Central memory CD8-positive, alpha-beta T cell (primary cell): ENCODE results near the gene PLEKHG5.

ENCODE experiments used
- ATAC-seq: fragments of 150-1000 bp; cut with Tn5 transposase; replicated peaks from 2 replicates; pipeline ENCODE4 v1.10.0; 2022; ENCODE audit warnings: mild to moderate bottlenecking, moderate FRiP score, moderate number of reproducible peaks; ENCODE audit not compliant: poor library complexity, severe bottlenecking; ENCODE audit errors: extremely low read depth
- DNase-seq, 2 donors: peaks; one replicate each; pipeline ENCODE4 v3.0.0; 2021; ENCODE audit warnings: low spot score in 2 of 2
- H3K27ac Mint-ChIP-seq: one replicate; pipeline ENCODE4 v1.8.0; 2022; ENCODE audit warnings: low read depth, mild to moderate bottlenecking, moderate library complexity, mixed read lengths
- H3K27me3 Mint-ChIP-seq: one replicate; pipeline ENCODE4 v1.8.0; 2022; ENCODE audit warnings: mixed read lengths
- H3K36me3 Mint-ChIP-seq: one replicate; pipeline ENCODE4 v1.8.0; 2022; ENCODE audit warnings: mild to moderate bottlenecking, moderate library complexity, mixed read lengths; ENCODE audit not compliant: insufficient read depth
- H3K4me1 Mint-ChIP-seq: one replicate; pipeline ENCODE4 v1.8.0; 2022; ENCODE audit warnings: mixed read lengths
- H3K4me3 Mint-ChIP-seq: one replicate; pipeline ENCODE4 v1.8.0; 2022; ENCODE audit warnings: mild to moderate bottlenecking, moderate library complexity, mixed read lengths
- H3K9me3 Mint-ChIP-seq: one replicate; pipeline ENCODE4 v1.8.0; 2022; ENCODE audit warnings: mixed read lengths

PLEKHG5 gene

DNA sequence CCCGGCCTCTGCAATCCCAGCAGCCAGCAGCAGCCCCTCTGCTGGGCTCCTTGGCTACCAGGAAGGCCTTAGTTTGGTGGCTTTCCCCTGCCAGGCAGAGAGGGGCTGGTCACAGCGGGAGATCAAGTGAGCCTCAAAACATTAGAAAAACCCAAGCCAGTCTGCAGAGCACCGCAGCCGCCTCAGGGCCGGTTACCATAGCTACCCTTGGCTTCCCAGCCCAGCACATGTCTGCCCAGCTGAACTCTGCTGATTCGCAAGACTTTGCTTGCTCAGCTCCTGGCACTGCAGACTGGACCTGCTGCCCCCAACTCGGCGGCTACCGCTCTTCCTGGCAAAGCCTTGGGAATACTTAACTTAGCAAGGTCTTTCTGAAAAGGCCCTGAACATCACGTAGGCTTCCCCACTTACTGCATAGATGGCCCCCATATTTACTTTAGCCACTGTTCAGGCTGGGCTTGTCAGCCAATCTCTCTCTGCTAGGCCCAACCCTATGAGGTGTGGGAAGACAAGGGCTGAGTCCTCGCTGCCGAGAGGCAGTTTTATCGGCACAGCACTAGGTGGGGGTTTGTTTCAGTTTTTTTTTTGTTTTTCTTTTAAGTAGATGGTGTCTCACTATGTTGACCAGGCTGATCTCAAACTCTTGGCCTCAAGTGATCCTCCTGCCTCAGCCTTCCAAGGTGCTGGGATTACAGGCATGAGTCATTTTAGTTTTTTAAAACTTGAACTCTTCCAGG is 28.6 kb upstream of the PLEKHG5 start:
- ATAC-seq, result no peak
- Mint-ChIP-seq H3K4me3 (no peak overlapping the region), H3K27ac (no peak overlapping the region), H3K27me3 (no peaks in the 10 kb centered on the region), H3K36me3 (peaks cover 9% of the 10 kb centered on the region), H3K4me1 (no peaks in the 10 kb centered on the region), H3K9me3 (no peaks in the 10 kb centered on the region)
- DNase-seq, result no peak

DNA sequence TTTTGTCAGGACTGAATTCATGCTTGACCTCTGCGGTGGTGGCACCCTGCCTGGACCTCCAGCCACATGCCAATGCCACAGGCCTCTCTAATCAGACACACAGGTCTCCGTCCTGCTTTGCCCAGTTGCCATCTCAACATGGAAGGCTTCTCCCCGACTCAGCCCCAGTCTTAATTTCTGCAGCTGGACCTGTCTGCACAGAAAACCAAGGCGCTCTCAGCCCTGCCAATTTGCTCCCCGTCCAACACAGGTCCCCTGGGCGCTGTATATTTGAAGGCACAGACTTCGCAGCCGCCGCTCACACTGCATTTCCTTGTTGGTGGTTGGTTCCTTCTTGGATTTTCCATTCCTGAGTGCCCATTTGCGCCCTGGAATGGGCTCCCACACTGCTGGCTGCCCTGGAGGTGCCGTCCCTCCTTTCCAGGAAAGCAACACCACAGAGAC is 28.0 kb upstream of the PLEKHG5 start:
- Mint-ChIP-seq H3K4me3 (no peak overlapping the region), H3K4me1 (no peaks in the 10 kb centered on the region), H3K36me3 (peaks cover 7% of the 10 kb centered on the region), H3K27ac (no peak overlapping the region), H3K9me3 (no peaks in the 10 kb centered on the region), H3K27me3 (no peaks in the 10 kb centered on the region)
- ATAC-seq (no peak), DNase-seq (no peak)

GRCh38 chr1:6517435-6517851 is 26.0 kb upstream of the PLEKHG5 start:
- Mint-ChIP-seq H3K27me3 (no peaks in the 10 kb centered on the region), H3K9me3 (no peaks in the 10 kb centered on the region), H3K4me3 (no peak overlapping the region), H3K27ac (no peak overlapping the region), H3K4me1 (no peaks in the 10 kb centered on the region), H3K36me3 (peaks cover 2% of the 10 kb centered on the region)
- no peak for ATAC-seq
- no peak for DNase-seq

DNA sequence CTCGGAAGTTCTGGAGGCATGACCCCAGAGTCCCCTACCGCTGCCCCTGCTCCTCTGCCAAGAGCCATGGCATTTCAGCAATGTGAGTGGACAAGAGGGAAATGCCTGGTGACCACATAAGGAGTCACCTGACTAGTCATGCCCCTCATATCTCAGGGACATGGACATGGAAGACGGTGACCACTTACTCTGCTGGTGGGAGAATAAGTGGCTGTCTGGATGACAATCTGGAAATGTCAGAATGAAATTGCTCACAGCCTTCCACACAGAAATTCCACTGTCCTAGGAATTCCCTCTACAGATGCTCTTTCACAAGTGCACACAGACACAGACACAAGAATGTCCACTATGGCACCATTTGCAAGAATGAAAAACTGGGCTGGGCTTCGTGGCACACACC is 24.3 kb upstream of the PLEKHG5 start:
- Mint-ChIP-seq H3K36me3 (peaks cover under 1% of the 10 kb centered on the region), H3K4me3 (no peak overlapping the region), H3K27me3 (no peaks in the 10 kb centered on the region), H3K4me1 (no peaks in the 10 kb centered on the region), H3K27ac (no peak overlapping the region), H3K9me3 (no peaks in the 10 kb centered on the region)
- ATAC-seq (no peak), DNase-seq (no peak)

DNA sequence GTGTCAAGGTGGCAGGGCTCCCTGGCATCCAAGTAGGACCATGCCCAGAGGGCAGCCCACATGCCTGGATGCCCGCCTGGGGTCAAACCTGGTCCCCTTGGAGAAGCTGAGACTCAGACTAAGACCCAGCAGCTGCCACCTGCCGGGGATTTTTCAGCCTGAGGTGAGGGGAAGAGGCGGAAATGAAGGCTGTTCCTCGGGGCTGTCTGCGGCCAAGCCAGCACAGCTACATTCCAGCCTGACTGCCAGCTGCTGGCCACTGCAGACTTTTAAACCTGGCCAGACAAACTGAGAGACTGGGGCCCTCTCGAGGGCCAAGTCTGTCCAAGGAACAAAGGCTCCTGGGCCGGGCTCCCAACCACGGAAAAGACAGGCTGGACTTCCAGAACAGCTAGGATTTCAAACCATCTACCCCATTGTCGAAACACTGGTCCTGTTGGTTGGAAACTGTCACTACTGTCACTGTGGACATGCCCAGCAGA is 21.9 kb upstream of the PLEKHG5 start:
- H3K27me3 Mint-ChIP-seq, result no peaks in the 10 kb centered on the region
- ATAC-seq (no peak), DNase-seq (no peak)
- no peak overlapping the region for H3K27ac Mint-ChIP-seq
- H3K9me3 Mint-ChIP-seq, result no peaks in the 10 kb centered on the region
- no peaks in the 10 kb centered on the region for H3K36me3 Mint-ChIP-seq
- H3K4me1 Mint-ChIP-seq, result no peaks in the 10 kb centered on the region
- H3K4me3 Mint-ChIP-seq, result no peak overlapping the region

DNA sequence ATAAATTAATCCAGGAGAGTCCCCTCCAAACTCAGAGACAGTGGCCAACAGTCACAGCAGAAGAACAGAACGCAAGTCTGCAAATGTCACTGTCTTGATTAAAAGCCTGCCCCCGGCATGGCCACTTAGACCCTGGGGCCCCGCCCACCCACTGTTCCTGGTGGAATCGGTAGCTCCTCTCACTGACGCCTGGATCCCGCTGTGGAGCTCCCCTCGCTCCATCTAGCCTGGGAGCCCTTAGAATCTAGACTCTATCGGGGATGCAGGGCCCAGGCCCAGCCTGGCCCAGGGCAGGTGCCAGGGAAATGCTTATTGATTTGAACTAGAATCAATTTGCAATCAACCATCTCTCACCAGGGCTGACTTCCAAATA is 21.4 kb upstream of the PLEKHG5 start:
- no peak overlapping the region for H3K27ac Mint-ChIP-seq
- no peaks in the 10 kb centered on the region for H3K27me3 Mint-ChIP-seq
- H3K4me3 Mint-ChIP-seq, result no peak overlapping the region
- no peaks in the 10 kb centered on the region for H3K4me1 Mint-ChIP-seq
- ATAC-seq (no peak), DNase-seq (no peak)
- no peaks in the 10 kb centered on the region for H3K36me3 Mint-ChIP-seq
- H3K9me3 Mint-ChIP-seq, result no peaks in the 10 kb centered on the region

DNA sequence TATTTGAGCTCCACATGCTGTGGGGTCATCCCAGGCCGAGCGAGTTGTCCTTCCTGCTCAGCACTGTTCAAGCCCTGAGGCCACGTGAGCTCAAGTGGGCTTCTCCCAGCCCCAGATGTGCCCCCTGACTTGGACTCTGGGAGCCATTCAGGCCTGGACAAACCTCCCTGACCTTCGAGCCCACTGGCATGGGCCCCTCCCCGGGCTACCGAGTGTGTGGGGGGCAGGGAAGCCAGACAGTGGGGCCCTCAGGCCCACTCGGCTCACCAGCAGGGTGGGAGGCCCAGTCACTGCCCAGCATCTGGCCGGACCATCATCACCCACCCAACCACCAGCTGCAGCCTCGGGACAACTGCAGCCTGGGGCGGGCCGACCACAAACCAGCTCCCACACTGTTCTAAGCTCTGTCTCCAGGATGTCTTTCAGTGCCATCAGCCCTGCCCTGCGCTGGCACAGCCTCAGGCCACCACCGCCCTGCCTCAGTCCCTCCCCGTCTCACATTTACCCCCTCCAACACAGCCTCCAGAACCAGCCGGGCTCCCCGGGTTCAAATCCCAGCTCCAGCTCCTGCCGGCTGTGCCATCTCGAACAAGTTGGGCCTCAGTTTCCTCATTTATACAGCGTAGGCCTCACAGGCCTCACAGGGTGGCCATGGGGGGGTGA is 20.9 kb upstream of the PLEKHG5 start:
- Mint-ChIP-seq H3K9me3 (no peaks in the 10 kb centered on the region), H3K4me3 (no peak overlapping the region), H3K27me3 (no peaks in the 10 kb centered on the region), H3K27ac (no peak overlapping the region), H3K36me3 (no peaks in the 10 kb centered on the region), H3K4me1 (no peaks in the 10 kb centered on the region)
- DNase-seq (no peak), ATAC-seq (no peak)

DNA sequence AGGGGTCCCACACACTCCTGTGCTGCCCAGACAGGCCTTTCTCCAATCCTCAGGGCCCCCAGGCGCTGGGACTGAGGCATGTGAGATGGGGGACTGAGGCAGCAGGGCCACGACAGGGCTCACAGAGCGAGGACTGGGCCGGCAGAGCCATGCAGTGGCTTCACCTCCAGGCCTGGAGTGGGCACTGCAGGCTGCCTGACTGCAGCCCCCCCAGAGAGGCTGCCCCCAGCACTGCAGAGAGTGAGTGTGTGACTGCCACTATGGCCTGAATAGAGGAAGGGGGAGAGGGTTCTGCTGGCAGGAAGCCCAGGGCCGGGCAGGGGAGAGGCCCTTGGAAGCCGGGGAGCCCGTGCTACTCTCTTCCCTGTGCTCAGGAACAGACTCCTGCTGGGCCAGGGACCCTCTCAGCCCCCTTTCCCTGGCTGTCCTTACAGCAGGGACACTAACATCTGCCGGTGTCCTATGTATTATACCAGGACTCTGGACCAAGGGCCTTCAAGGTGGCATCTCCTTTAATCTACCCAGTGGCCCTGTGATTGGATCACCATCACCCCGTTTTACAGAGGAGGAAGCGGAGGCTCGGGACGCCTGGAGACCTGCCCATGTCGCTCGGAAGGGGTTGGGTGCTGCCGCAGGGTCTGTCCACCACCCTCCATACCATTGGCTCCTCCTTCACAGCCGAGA is 20.2 kb upstream of the PLEKHG5 start:
- Mint-ChIP-seq H3K27ac (no peak overlapping the region), H3K4me1 (no peaks in the 10 kb centered on the region), H3K27me3 (peaks cover 5% of the 10 kb centered on the region), H3K4me3 (no peak overlapping the region), H3K36me3 (no peaks in the 10 kb centered on the region), H3K9me3 (no peaks in the 10 kb centered on the region)
- no peak for ATAC-seq
- no peak for DNase-seq

DNA sequence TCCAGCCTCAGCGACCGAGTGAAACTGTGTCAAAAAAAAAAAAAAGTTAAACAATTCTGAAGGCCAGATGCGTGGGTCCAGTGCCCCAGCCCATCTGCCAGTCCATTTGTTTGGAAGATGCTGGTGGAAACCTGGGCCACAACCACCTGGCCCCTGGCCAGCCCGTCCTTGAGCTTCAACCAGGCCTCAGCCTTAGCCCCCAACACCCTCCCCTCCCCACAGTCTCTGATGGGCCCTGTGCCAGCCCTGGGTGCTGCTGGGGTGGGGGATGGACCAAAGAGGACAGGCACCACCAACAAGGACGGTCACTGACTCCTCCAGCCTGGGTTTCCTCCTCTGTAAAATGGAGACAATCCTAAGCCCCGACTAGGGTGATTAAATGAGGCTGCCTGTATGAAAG is 19.6 kb upstream of the PLEKHG5 start:
- no peak overlapping the region for H3K4me3 Mint-ChIP-seq
- DNase-seq (no peak), ATAC-seq (no peak)
- H3K9me3 Mint-ChIP-seq, result no peaks in the 10 kb centered on the region
- H3K4me1 Mint-ChIP-seq, result no peaks in the 10 kb centered on the region
- H3K27ac Mint-ChIP-seq, result no peak overlapping the region
- no peaks in the 10 kb centered on the region for H3K36me3 Mint-ChIP-seq
- H3K27me3 Mint-ChIP-seq, result peaks cover 9% of the 10 kb centered on the region

DNA sequence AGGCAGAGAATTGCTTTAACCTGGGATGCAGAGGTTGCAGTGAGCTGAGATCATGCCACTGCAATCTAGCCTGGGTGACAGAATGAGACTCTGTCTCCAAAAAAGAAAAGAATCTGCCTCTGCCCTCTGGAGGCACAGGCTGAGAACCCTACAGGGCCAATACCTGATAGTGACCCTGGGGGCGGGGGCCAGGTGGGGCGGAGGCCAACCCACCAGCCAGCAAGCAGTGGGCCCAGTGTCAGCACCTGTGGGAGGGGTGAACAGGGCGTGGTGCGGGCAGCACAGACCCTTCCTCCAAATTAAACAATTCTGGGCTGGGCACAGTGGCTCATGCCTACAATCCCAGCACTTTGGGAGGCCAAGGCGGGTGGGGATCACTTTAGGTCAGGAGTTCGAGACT is 19.0 kb upstream of the PLEKHG5 start:
- Mint-ChIP-seq H3K27me3 (peaks cover 12% of the 10 kb centered on the region), H3K36me3 (no peaks in the 10 kb centered on the region), H3K4me3 (no peak overlapping the region), H3K9me3 (no peaks in the 10 kb centered on the region), H3K27ac (no peak overlapping the region), H3K4me1 (no peaks in the 10 kb centered on the region)
- ATAC-seq (no peak), DNase-seq (no peak)

- H3K27ac Mint-ChIP-seq, result no peak overlapping the region
- H3K4me3 Mint-ChIP-seq, result no peak overlapping the region
- ATAC-seq (no peak), DNase-seq (no peak)
- H3K4me1 Mint-ChIP-seq, result no peaks in the 10 kb centered on the region
- no peaks in the 10 kb centered on the region for H3K9me3 Mint-ChIP-seq
- no peaks in the 10 kb centered on the region for H3K36me3 Mint-ChIP-seq
- peaks cover 18% of the 10 kb centered on the region for H3K27me3 Mint-ChIP-seq
Observed at GRCh38 chr1:6509919-6510291, 18.4 kb upstream of the PLEKHG5 start.

DNA sequence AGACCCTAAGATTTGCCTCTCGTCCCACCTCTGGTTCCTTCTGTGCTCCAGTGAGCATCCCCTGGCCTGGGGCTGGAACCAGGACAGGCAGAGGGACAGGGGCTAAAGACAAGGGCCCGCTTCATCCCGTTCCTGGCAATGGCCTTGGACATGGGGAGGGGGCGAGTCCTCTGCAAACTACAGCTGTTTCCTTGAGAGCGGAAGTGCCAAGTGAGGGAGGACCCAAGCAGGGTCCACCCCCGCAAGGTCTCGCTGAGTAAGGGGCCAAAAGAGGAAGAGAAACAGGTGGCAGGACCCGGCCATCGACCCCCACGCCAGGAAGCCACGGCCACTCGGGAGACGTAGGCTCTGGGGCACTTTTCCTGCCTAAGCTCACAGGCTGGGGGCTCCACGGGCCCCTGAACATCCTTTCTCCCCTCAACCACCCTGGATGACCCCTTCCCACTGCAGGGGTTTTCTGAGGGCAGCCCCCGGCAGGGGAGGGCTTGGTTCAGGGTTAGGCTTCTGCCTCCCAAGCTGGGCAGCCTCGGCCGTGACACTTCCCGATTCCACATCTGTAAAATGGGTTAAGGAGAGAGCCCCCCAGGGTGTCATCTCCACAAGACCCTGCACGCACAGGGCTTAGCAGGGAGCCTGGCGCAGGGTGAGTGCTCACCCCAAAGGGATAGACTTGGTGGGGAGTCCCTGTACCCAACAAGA is 17.9 kb upstream of the PLEKHG5 start:
- Mint-ChIP-seq H3K4me3 (no peak overlapping the region), H3K9me3 (no peaks in the 10 kb centered on the region), H3K27ac (no peak overlapping the region), H3K27me3 (peaks cover 19% of the 10 kb centered on the region), H3K36me3 (no peaks in the 10 kb centered on the region), H3K4me1 (no peaks in the 10 kb centered on the region)
- DNase-seq (no peak), ATAC-seq (no peak)
